Measurements from ENCODE around the gene TTC39B.

The TTC39B gene

GRCh38 chr9:15286161-15286821 is 20.7 kb downstream of the TTC39B start:
- Histone ChIP-seq H3K36me3 (ENCODE audit: control insufficient read depth, insufficient read depth, low read length) (no peaks in the 10 kb centered on the region), H3K4me3 (replicated peaks; ENCODE audit: low read depth, low read length) (no peak overlapping the region), H3K27me3 (replicated peaks; ENCODE audit: control insufficient read depth, insufficient read depth, low read length) (no peaks in the 10 kb centered on the region)
- TF ChIP-seq CTCF (IDR thresholded peaks at IDR 0.05; ENCODE audit: insufficient read depth, low read length, poor library complexity, severe bottlenecking) = no peak
- DNase-seq (ENCODE audit: extremely low read depth, insufficient read length) = no peak

- Histone ChIP-seq H3K4me3 (replicated peaks; ENCODE audit: low read depth, low read length) (no peak overlapping the region), H3K36me3 (ENCODE audit: control insufficient read depth, insufficient read depth, low read length) (no peaks in the 10 kb centered on the region), H3K27me3 (replicated peaks; ENCODE audit: control insufficient read depth, insufficient read depth, low read length) (no peaks in the 10 kb centered on the region)
- DNase-seq (ENCODE audit: extremely low read depth, insufficient read length) = no peak
- TF ChIP-seq CTCF (IDR thresholded peaks at IDR 0.05; ENCODE audit: insufficient read depth, low read length, poor library complexity, severe bottlenecking) = no peak
Measured at GRCh38 chr9:15282567-15283285, 24.3 kb downstream of the TTC39B start.

GRCh38 chr9:15280647-15281046 is 26.4 kb downstream of the TTC39B start:
- no peaks in the 10 kb centered on the region for H3K36me3 ChIP-seq (ENCODE audit: control insufficient read depth, insufficient read depth, low read length)
- no peak for DNase-seq (ENCODE audit: extremely low read depth, insufficient read length)
- no peaks in the 10 kb centered on the region for H3K27me3 ChIP-seq (replicated peaks; ENCODE audit: control insufficient read depth, insufficient read depth, low read length)
- TF ChIP-seq CTCF (IDR thresholded peaks at IDR 0.05; ENCODE audit: insufficient read depth, low read length, poor library complexity, severe bottlenecking) = no peak
- H3K4me3 ChIP-seq (replicated peaks; ENCODE audit: low read depth, low read length) = no peak overlapping the region

- Histone ChIP-seq H3K27me3 (replicated peaks; ENCODE audit: control insufficient read depth, insufficient read depth, low read length) (no peaks in the 10 kb centered on the region), H3K36me3 (ENCODE audit: control insufficient read depth, insufficient read depth, low read length) (no peaks in the 10 kb centered on the region), H3K4me3 (replicated peaks; ENCODE audit: low read depth, low read length) (no peak overlapping the region)
- DNase-seq (ENCODE audit: extremely low read depth, insufficient read length) = no peak
- TF ChIP-seq CTCF (IDR thresholded peaks at IDR 0.05; ENCODE audit: insufficient read depth, low read length, poor library complexity, severe bottlenecking) = no peak
Measured at GRCh38 chr9:15278839-15279238, 28.2 kb downstream of the TTC39B start.

- Histone ChIP-seq H3K36me3 (ENCODE audit: control insufficient read depth, insufficient read depth, low read length) (no peaks in the 10 kb centered on the region), H3K27me3 (replicated peaks; ENCODE audit: control insufficient read depth, insufficient read depth, low read length) (no peaks in the 10 kb centered on the region), H3K4me3 (replicated peaks; ENCODE audit: low read depth, low read length) (no peak overlapping the region)
- no peak for TF ChIP-seq CTCF (IDR thresholded peaks at IDR 0.05; ENCODE audit: insufficient read depth, low read length, poor library complexity, severe bottlenecking)
- DNase-seq (ENCODE audit: extremely low read depth, insufficient read length) = no peak
Measured at GRCh38 chr9:15278091-15278687, 28.8 kb downstream of the TTC39B start.

Measured in GM06990 (cell line).